Caco-2 (cell line): ENCODE results near the gene SV2C. TPM values are rescaled to one million over a fixed set of nuclear protein-coding genes. Genes with fewer than 3 reads are reported as not detected.

Experiments
- BruUV-seq: library from RNA; stranded (reverse); fragments of 400-500 nt; replicated peaks from 2 replicates; lab custom pipeline; 2021; lab: Mats Ljungman, UMichigan
- CTCF ChIA-PET: fragments of 300-600 bp; sonication (Branson Sonifier 250); formaldehyde crosslinking; loops from one replicate; lab custom pipeline; 2022; ENCODE audit warnings: antibody characterized with exemption; lab: Charles Lee
- POLR2A ChIA-PET: fragments of 300-600 bp; sonication (Branson Sonifier 250); formaldehyde crosslinking; loops from one replicate; lab custom pipeline; 2022; ENCODE audit warnings: antibody characterized with exemption; lab: Charles Lee
- DNase-seq, 2 experiments: peaks; one replicate each; pipeline versions ENCODE4 v3.0.0 to v3.0.0-alpha.2; 2020 to 2022
- H3K27me3 ChIP-seq: replicated peaks from 2 replicates; pipeline ENCODE4 v1.6.0; 2011; ENCODE audit warnings: low read length; ENCODE audit not compliant: control insufficient read depth, insufficient read depth
- H3K36me3 ChIP-seq: 2 replicates; pipeline ENCODE4 v1.5.1; 2011; ENCODE audit warnings: low read length; ENCODE audit not compliant: control insufficient read depth, insufficient read depth
- H3K4me1 ChIP-seq: fragments of 250-450 bp; sonication (Bioruptor Pico); 2 replicates; pipeline ENCODE4 v1.5.1; 2020; ENCODE audit warnings: mild to moderate bottlenecking
- H3K4me3 ChIP-seq: 2 replicates; pipeline ENCODE4 v1.5.1; 2011; ENCODE audit warnings: low read depth, mild to moderate bottlenecking, control low read depth, low read length
- H3K9me3 ChIP-seq: fragments of 250-450 bp; sonication (Bioruptor Pico); 2 replicates; pipeline ENCODE4 v1.5.1; 2020; ENCODE audit warnings: mild to moderate bottlenecking, moderate library complexity
- H3K27ac Mint-ChIP-seq: one replicate; pipeline ENCODE4 v1.8.0; 2022; ENCODE audit warnings: mixed read lengths; ENCODE audit not compliant: unreplicated experiment
- H3K27me3 Mint-ChIP-seq: one replicate; pipeline ENCODE4 v1.8.0; 2022; ENCODE audit warnings: mixed read lengths; ENCODE audit not compliant: insufficient read depth, unreplicated experiment
- H3K36me3 Mint-ChIP-seq: one replicate; pipeline ENCODE4 v1.8.0; 2022; ENCODE audit warnings: mild to moderate bottlenecking, mixed read lengths; ENCODE audit not compliant: insufficient read depth, unreplicated experiment
- H3K4me1 Mint-ChIP-seq: one replicate; pipeline ENCODE4 v1.8.0; 2022; ENCODE audit warnings: low read depth, mixed read lengths; ENCODE audit not compliant: unreplicated experiment
- H3K4me3 Mint-ChIP-seq: one replicate; pipeline ENCODE4 v1.8.0; 2022; ENCODE audit warnings: mild to moderate bottlenecking, moderate library complexity, mixed read lengths; ENCODE audit not compliant: unreplicated experiment
- H3K9me3 Mint-ChIP-seq: one replicate; pipeline ENCODE4 v1.8.0; 2022; ENCODE audit warnings: mixed read lengths; ENCODE audit not compliant: unreplicated experiment
- CTCF ChIP-seq, 2 experiments: fragments of 200-600 bp in 1 of 2; IDR thresholded peaks; 1 replicate in 1 of 2; 2 replicates in 1 of 2; pipeline versions ENCODE4 v1.5.1 to v1.8.0; 2011 to 2022; ENCODE audit warnings: antibody characterized with exemption in 1 of 2, control low read depth in 1 of 2, inconsistent platforms in 1 of 2, low read depth in 1 of 2, low read length in 1 of 2, mild to moderate bottlenecking in 1 of 2, moderate library complexity in 1 of 2; ENCODE audit not compliant: insufficient read depth in 1 of 2, severe bottlenecking in 1 of 2, unreplicated experiment in 1 of 2
- intact Hi-C: fragments of 100-400 bp; cut with micrococcal nuclease; formaldehyde crosslinking; loops from one replicate; pipeline ENCODE4 v1.10.0; 2022; ENCODE audit not compliant: unreplicated experiment
- total RNA-seq: library from RNA; stranded (reverse); gene quantifications from 2 replicates; pipeline ENCODE4 v1.2.3, GENCODE V29; 2022

Gene SV2C
- total RNA-seq, 1 experiment from 2014 or later: not detected

DNA sequence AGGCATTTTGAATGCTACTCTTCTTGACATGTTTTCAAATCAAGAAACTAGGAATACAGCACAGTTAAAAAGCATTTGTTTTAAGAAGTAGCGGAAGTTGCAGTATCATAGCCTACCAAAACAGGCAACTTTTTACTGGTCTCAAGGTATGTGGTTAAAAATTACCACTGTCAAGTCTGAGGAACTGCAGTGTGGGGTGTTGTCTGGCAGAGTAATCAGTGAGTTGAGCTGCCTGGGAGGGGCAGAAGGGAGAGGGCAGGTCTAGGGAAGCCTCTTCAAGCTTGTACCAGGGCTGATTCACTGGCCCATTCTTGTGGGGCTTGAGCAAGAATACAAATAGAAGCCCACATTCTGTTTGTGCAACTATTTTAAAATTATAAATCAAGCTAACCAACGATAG, 42.4 kb upstream of the SV2C start:
- intact Hi-C loops: no loop called here
- Mint-ChIP-seq H3K4me3 (no peak overlapping the region), H3K4me1 (no peaks in the 10 kb centered on the region), H3K9me3 (no peaks in the 10 kb centered on the region), H3K27me3 (peaks cover 5% of the 10 kb centered on the region), H3K27ac (no peak overlapping the region), H3K36me3 (no peaks in the 10 kb centered on the region)
- H3K4me3 ChIP-seq: no peak overlapping the region
- CTCF ChIA-PET: no interaction called here
- no peaks in the 10 kb centered on the region for H3K4me1 ChIP-seq
- H3K9me3 ChIP-seq: no peaks in the 10 kb centered on the region
- BruUV-seq: no TSS peak
- H3K27me3 ChIP-seq: no peaks in the 10 kb centered on the region
- DNase-seq: no peak
- no peak for TF ChIP-seq CTCF (IDR thresholded peaks at IDR 0.05; ENCODE audit: insufficient read depth in 1 of 2, low read depth in 1 of 2, low read length in 1 of 2, severe bottlenecking in 1 of 2, unreplicated experiment in 1 of 2)
- POLR2A ChIA-PET: no interaction called here
- H3K36me3 ChIP-seq: no peaks in the 10 kb centered on the region

GRCh38 chr5:76041863-76042262, 41.3 kb upstream of the SV2C start:
- H3K9me3 ChIP-seq: no peaks in the 10 kb centered on the region
- no TSS peak for BruUV-seq
- TF ChIP-seq CTCF (IDR thresholded peaks at IDR 0.05; ENCODE audit: insufficient read depth in 1 of 2, low read depth in 1 of 2, low read length in 1 of 2, severe bottlenecking in 1 of 2, unreplicated experiment in 1 of 2): no peak
- DNase-seq: peak; percentile 39 to 46
- POLR2A ChIA-PET: no interaction called here
- no peaks in the 10 kb centered on the region for H3K4me1 ChIP-seq
- CTCF ChIA-PET: no interaction called here
- H3K27ac Mint-ChIP-seq: no peak overlapping the region
- no peaks in the 10 kb centered on the region for H3K27me3 ChIP-seq
- H3K4me3 ChIP-seq: no peak overlapping the region
- H3K27me3 Mint-ChIP-seq: peaks cover 5% of the 10 kb centered on the region
- H3K36me3 ChIP-seq: no peaks in the 10 kb centered on the region
- no peak overlapping the region for H3K4me3 Mint-ChIP-seq
- no peaks in the 10 kb centered on the region for H3K36me3 Mint-ChIP-seq
- intact Hi-C loops: no loop called here
- no peaks in the 10 kb centered on the region for H3K9me3 Mint-ChIP-seq
- H3K4me1 Mint-ChIP-seq: no peaks in the 10 kb centered on the region

- no TSS peak for BruUV-seq
- Histone ChIP-seq H3K27me3 (no peaks in the 10 kb centered on the region), H3K9me3 (no peaks in the 10 kb centered on the region), H3K4me3 (no peak overlapping the region), H3K4me1 (no peaks in the 10 kb centered on the region), H3K36me3 (no peaks in the 10 kb centered on the region)
- intact Hi-C loops: no loop called here
- Mint-ChIP-seq H3K27me3 (peaks cover 7% of the 10 kb centered on the region), H3K4me3 (no peak overlapping the region), H3K4me1 (no peaks in the 10 kb centered on the region), H3K36me3 (no peaks in the 10 kb centered on the region), H3K27ac (no peak overlapping the region), H3K9me3 (no peaks in the 10 kb centered on the region)
- CTCF ChIA-PET: no interaction called here
- TF ChIP-seq CTCF (IDR thresholded peaks at IDR 0.05; ENCODE audit: insufficient read depth in 1 of 2, low read depth in 1 of 2, low read length in 1 of 2, severe bottlenecking in 1 of 2, unreplicated experiment in 1 of 2): no peak
- POLR2A ChIA-PET: no interaction called here
- DNase-seq: no peak
Measured at GRCh38 chr5:76046741-76047140, 36.4 kb upstream of the SV2C start.
